ENCODE data around the gene CENPV. TPM values are rescaled to one million over a fixed set of nuclear protein-coding genes. Genes with fewer than 3 reads are reported as not detected.

The CENPV gene
- total and polyA plus RNA-seq, 2 experiments from 2014 or later, result 40.4 to 52.4 TPM

DNA sequence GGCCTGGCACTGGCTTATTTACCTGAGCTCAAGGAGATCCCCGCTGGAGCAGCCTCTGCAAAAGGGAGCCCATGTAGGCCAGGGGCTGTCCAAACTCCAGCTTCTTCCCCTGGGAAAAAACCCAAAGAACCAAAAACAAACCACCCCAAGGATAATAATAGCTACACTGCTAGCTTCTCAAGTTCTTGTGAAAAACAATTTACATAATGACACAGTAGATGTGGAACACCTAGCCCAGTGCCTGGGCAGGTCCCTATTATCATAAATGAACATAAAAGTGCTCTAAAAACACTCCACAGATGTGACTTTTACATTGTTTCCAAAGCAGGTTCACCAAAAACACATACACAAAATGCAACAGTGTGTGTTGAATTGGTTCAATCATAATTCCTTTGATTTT is 27.3 kb downstream of the CENPV start:
- no peaks in the 10 kb centered on the region for H3K27me3 ChIP-seq
- H3K9me3 ChIP-seq (ENCODE audit: low read depth), result no peaks in the 10 kb centered on the region
- H3K4me2 ChIP-seq, result no peak overlapping the region

DNA sequence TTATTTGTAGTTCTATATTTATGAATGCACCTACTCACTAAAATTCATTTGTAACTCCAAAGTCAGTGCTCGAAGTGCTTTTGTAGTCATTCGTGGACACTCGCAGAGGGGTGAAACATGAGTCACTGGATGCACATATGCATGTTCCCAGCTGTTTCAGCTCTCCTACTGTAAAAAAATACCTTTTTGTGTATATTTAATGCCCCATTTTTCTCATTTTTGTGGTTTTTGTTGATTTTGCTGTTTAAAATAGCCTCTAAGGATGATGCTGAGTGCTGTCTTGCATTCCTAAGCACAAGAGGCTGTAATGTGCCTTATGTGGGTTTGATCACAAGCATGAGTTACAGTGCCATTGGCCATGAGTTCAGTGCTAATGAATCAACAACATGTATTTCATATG is 30.6 kb downstream of the CENPV start:
- H4K20me1 ChIP-seq (ENCODE audit: insufficient read depth, poor library complexity, severe bottlenecking), result no peaks in the 10 kb centered on the region
- no peaks in the 10 kb centered on the region for H3K9me3 ChIP-seq (ENCODE audit: low read depth)
- 89% methylated on average over 3 of the region's 3 CpGs for WGBS (ENCODE audit: low lambda C conversion rate, missing lambda C conversion rate)

More for the DNA sequence above, 27.3 kb downstream of the CENPV start:
- TF ChIP-seq EZH2 (IDR thresholded peaks at IDR 0.05; ENCODE audit: borderline replicate concordance) (no peak), EZH2phosphoT487 (IDR thresholded peaks at IDR 0.05; ENCODE audit: low read depth, severe bottlenecking, unreplicated experiment) (no peak)
- TF ChIP-seq, protein P1, sequence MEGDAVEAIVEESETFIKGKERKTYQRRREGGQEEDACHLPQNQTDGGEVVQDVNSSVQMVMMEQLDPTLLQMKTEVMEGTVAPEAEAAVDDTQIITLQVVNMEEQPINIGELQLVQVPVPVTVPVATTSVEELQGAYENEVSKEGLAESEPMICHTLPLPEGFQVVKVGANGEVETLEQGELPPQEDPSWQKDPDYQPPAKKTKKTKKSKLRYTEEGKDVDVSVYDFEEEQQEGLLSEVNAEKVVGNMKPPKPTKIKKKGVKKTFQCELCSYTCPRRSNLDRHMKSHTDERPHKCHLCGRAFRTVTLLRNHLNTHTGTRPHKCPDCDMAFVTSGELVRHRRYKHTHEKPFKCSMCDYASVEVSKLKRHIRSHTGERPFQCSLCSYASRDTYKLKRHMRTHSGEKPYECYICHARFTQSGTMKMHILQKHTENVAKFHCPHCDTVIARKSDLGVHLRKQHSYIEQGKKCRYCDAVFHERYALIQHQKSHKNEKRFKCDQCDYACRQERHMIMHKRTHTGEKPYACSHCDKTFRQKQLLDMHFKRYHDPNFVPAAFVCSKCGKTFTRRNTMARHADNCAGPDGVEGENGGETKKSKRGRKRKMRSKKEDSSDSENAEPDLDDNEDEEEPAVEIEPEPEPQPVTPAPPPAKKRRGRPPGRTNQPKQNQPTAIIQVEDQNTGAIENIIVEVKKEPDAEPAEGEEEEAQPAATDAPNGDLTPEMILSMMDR (IDR thresholded peaks at IDR 0.05; ENCODE audit: poor library complexity), result no peak
- no peaks in the 10 kb centered on the region for H3K4me1 ChIP-seq (ENCODE audit: insufficient read depth)
- no peak overlapping the region for H3K27ac ChIP-seq
- no peaks in the 10 kb centered on the region for H4K20me1 ChIP-seq (ENCODE audit: insufficient read depth, poor library complexity, severe bottlenecking)
- no peaks in the 10 kb centered on the region for H3K9me2 ChIP-seq (replicated peaks; ENCODE audit: insufficient read depth)
- DNase-seq (ENCODE audit: low spot score), result no peak
- no peaks in the 10 kb centered on the region for H3K79me2 ChIP-seq
- no peaks in the 10 kb centered on the region for H3K36me3 ChIP-seq (replicated peaks; ENCODE audit: insufficient read depth, low read depth)
- 88% methylated on average over 1 of the region's 1 CpG for WGBS (ENCODE audit: low lambda C conversion rate, missing lambda C conversion rate)
- no peak overlapping the region for H2AFZ ChIP-seq
- H3K4me3 ChIP-seq, result no peak overlapping the region

DNA sequence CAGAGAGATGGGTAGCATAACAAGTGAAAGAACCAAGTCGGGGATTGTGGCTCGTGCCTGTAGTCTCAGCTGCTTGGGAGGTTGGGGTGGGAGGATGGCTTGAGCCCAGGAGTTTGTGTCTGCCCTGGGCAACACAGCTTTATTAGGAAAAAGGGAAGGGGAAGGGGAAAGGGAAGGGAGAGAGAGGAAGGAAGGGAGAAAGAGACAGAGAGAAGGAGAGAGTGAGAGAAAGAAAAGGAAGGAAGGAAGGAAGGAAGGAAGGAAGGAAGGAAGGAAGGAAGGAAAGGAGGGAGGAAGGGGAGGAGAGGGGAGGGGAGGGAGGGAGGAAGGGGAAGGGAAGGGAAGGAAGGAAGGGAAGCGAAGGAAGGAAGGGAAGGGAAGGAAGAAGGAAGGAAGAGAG is 33.3 kb downstream of the CENPV start:
- Histone ChIP-seq H4K20me1 (ENCODE audit: insufficient read depth, poor library complexity, severe bottlenecking) (no peaks in the 10 kb centered on the region), H3K27ac (no peak overlapping the region), H3K4me3 (no peak overlapping the region), H3K79me2 (no peaks in the 10 kb centered on the region), H3K4me2 (no peak overlapping the region), H3K4me1 (ENCODE audit: insufficient read depth) (no peaks in the 10 kb centered on the region), H2AFZ (no peak overlapping the region), H3K9me2 (replicated peaks; ENCODE audit: insufficient read depth) (no peaks in the 10 kb centered on the region), H3K36me3 (replicated peaks; ENCODE audit: insufficient read depth, low read depth) (no peaks in the 10 kb centered on the region), H3K27me3 (no peaks in the 10 kb centered on the region), H3K9me3 (ENCODE audit: low read depth) (no peaks in the 10 kb centered on the region)
- WGBS (ENCODE audit: low lambda C conversion rate, missing lambda C conversion rate), result 42% methylated on average over 2 of the region's 3 CpGs
- TF ChIP-seq, protein P1 (IDR thresholded peaks at IDR 0.05; ENCODE audit: poor library complexity), result no peak
- TF ChIP-seq EZH2 (IDR thresholded peaks at IDR 0.05; ENCODE audit: borderline replicate concordance), result no peak
- TF ChIP-seq EZH2phosphoT487 (IDR thresholded peaks at IDR 0.05; ENCODE audit: low read depth, severe bottlenecking, unreplicated experiment), result no peak
- no peak for DNase-seq (ENCODE audit: low spot score)

More for the DNA sequence above, 30.6 kb downstream of the CENPV start:
- no peaks in the 10 kb centered on the region for H3K27me3 ChIP-seq
- TF ChIP-seq, protein P1 (IDR thresholded peaks at IDR 0.05; ENCODE audit: poor library complexity), result no peak
- no peak for TF ChIP-seq EZH2 (IDR thresholded peaks at IDR 0.05; ENCODE audit: borderline replicate concordance)
- TF ChIP-seq EZH2phosphoT487 (IDR thresholded peaks at IDR 0.05; ENCODE audit: low read depth, severe bottlenecking, unreplicated experiment), result no peak
- no peak overlapping the region for H2AFZ ChIP-seq
- no peaks in the 10 kb centered on the region for H3K79me2 ChIP-seq
- H3K4me3 ChIP-seq, result no peak overlapping the region
- no peak overlapping the region for H3K4me2 ChIP-seq
- H3K27ac ChIP-seq, result no peak overlapping the region
- H3K36me3 ChIP-seq (replicated peaks; ENCODE audit: insufficient read depth, low read depth), result no peaks in the 10 kb centered on the region
- no peaks in the 10 kb centered on the region for H3K4me1 ChIP-seq (ENCODE audit: insufficient read depth)
- DNase-seq (ENCODE audit: low spot score), result no peak
- no peaks in the 10 kb centered on the region for H3K9me2 ChIP-seq (replicated peaks; ENCODE audit: insufficient read depth)

DNA sequence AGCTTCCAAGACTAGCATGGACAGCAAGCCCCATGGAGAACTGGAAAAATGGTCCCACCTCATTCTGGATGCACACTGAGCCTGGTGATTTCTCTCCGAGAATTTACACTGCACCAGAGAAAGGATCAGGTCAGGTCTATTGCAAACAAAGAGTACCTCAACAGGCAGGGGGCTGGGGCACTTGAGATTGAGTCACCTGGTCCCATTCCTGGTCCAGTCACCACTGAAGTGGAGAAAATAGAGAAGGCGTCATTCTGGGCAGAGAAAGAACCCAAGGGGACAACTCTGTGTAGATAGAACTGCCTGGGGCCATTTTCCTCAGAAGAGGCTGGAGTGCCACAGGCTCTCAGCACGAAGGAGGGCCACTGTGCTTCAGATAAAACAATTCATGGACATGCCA is 38.4 kb downstream of the CENPV start:
- Histone ChIP-seq H3K9me2 (replicated peaks; ENCODE audit: insufficient read depth) (no peaks in the 10 kb centered on the region), H3K4me3 (no peak overlapping the region), H3K4me2 (no peak overlapping the region), H3K36me3 (replicated peaks; ENCODE audit: insufficient read depth, low read depth) (no peaks in the 10 kb centered on the region), H3K9me3 (ENCODE audit: low read depth) (no peaks in the 10 kb centered on the region), H3K79me2 (no peaks in the 10 kb centered on the region), H3K27me3 (no peaks in the 10 kb centered on the region), H4K20me1 (ENCODE audit: insufficient read depth, poor library complexity, severe bottlenecking) (no peaks in the 10 kb centered on the region), H2AFZ (no peak overlapping the region), H3K4me1 (ENCODE audit: insufficient read depth) (peaks cover 6% of the 10 kb centered on the region), H3K27ac (no peak overlapping the region)
- TF ChIP-seq, protein P1 (IDR thresholded peaks at IDR 0.05; ENCODE audit: poor library complexity), result no peak
- TF ChIP-seq EZH2phosphoT487 (IDR thresholded peaks at IDR 0.05; ENCODE audit: low read depth, severe bottlenecking, unreplicated experiment) (no peak), EZH2 (IDR thresholded peaks at IDR 0.05; ENCODE audit: borderline replicate concordance) (no peak)
- DNase-seq (ENCODE audit: low spot score), result no peak
- 89% methylated on average over 3 of the region's 3 CpGs for WGBS (ENCODE audit: low lambda C conversion rate, missing lambda C conversion rate)
